Measurements from ENCODE around the gene LOX. TPM values are rescaled to one million over a fixed set of nuclear protein-coding genes. Genes with fewer than 3 reads are reported as not detected.

LOX gene
- total RNA-seq, 1 experiment from 2014 or later, result 0.12 TPM

- CTCF ChIA-PET, result no interaction called here
These were observed 58.0 kb downstream of the LOX start for GRCh38 chr5:122019919-122020590.

More at GRCh38 chr5:122019919-122020590, 58.0 kb downstream of the LOX start:
- Histone ChIP-seq H3K79me2 (ENCODE audit: insufficient read depth, low read length) (peaks cover 37% of the 10 kb centered on the region; the same call in 1 of the 2 replicates), H3K4me2 (ENCODE audit: low read length) (no peak overlapping the region), H3K27me3 (ENCODE audit: insufficient read depth, low read length) (no peaks in the 10 kb centered on the region), H3K9ac (ENCODE audit: low read length) (no peak overlapping the region), H3K36me3 (ENCODE audit: control insufficient read depth in 1 of 2, insufficient read depth in 2 of 2, low read length in 2 of 2) (no peaks in the 10 kb centered on the region; a peak in 2 of 4 replicates), H3K9me2 (ENCODE audit: insufficient read depth) (no peaks in the 10 kb centered on the region), H2AFZ (ENCODE audit: low read depth, low read length, poor library complexity, severe bottlenecking) (no peak overlapping the region), H3K27ac (ENCODE audit: low read depth, low read length) (no peak overlapping the region), H4K20me1 (ENCODE audit: insufficient read depth) (no peaks in the 10 kb centered on the region; the same call in 1 of the 2 replicates), H3K4me3 (replicated peaks in 1 of 2; ENCODE audit: low read depth in 1 of 2, low read length in 2 of 2) (no peak overlapping the region), H3K4me1 (ENCODE audit: control insufficient read depth in 1 of 2, insufficient read depth in 2 of 2, low read length in 2 of 2) (no peaks in the 10 kb centered on the region), H3K9me3 (ENCODE audit: control insufficient read depth in 1 of 2, insufficient read depth in 1 of 2, low read depth in 1 of 2, low read length in 2 of 2) (no peaks in the 10 kb centered on the region)
- intact Hi-C loops (cut with micrococcal nuclease), result no loop called here
- TF ChIP-seq EZH2phosphoT487 (IDR thresholded peaks at IDR 0.05; ENCODE audit: borderline replicate concordance) (no peak), CBX3 (IDR thresholded peaks at IDR 0.05; ENCODE audit: low read depth) (no peak), REST (IDR thresholded peaks at IDR 0.05; ENCODE audit: low read depth) (no peak), POLR2AphosphoS5 (IDR thresholded peaks at IDR 0.05; ENCODE audit: low read depth, low read length) (no peak), EGR1 (IDR thresholded peaks at IDR 0.05; ENCODE audit: low read depth) (no peak), ZFX (IDR thresholded peaks at IDR 0.05) (no peak), SP1 (IDR thresholded peaks at IDR 0.05; ENCODE audit: low read depth) (no peak), ELF1 (IDR thresholded peaks at IDR 0.05; ENCODE audit: borderline replicate concordance, low read depth) (no peak), SRF (IDR thresholded peaks at IDR 0.05; ENCODE audit: low read depth) (no peak), ZNF274 (IDR thresholded peaks at IDR 0.05; ENCODE audit: low read depth, low read length) (no peak), YY1 (IDR thresholded peaks at IDR 0.05; ENCODE audit: extremely low read depth, insufficient replicate concordance, low read depth, low read length) (no peak), MAX (IDR thresholded peaks at IDR 0.05) (no peak)
- ChIA-PET RAD21 (ENCODE audit: low non-redundant PET in 1 of 2, low total read pairs in 2 of 2, uncharacterized antibody in 2 of 2, unreplicated experiment in 2 of 2) (no interaction called here), POLR2A (no interaction called here)
- ATAC-seq (no peak), DNase-seq (ENCODE audit: low read depth, low spot score) (no peak)
- no TSS peak for BruUV-seq (replicated peaks)
